Right lobe of liver (tissue), 4 donors: ENCODE measurements around the gene COL18A1.

Experiments used
- POLR2A ChIP-seq: fragments of 450-650 bp; IDR thresholded peaks from one replicate; pipeline ENCODE4 v1.6.1; 2017; ENCODE audit warnings: antibody characterized with exemption, mild to moderate bottlenecking
- TF ChIP-seq, protein P1 (sequence below), 4 donors: fragments of 200-600 bp in 3 of 4; fragments of 450-650 bp in 1 of 4; IDR thresholded peaks; one replicate each; pipeline versions ENCODE4 v1.5.1 to v1.8.0; 2016 to 2022; ENCODE audit warnings: antibody characterized with exemption in 4 of 4, mild to moderate bottlenecking in 2 of 4
- donor health status: DM: no; HTN: no; CAD: no.
- donor health status: DM: no; HTN: no; CAD: no.
- donor health status: DM: no; HTN: yes; CAD: no.

DNA sequence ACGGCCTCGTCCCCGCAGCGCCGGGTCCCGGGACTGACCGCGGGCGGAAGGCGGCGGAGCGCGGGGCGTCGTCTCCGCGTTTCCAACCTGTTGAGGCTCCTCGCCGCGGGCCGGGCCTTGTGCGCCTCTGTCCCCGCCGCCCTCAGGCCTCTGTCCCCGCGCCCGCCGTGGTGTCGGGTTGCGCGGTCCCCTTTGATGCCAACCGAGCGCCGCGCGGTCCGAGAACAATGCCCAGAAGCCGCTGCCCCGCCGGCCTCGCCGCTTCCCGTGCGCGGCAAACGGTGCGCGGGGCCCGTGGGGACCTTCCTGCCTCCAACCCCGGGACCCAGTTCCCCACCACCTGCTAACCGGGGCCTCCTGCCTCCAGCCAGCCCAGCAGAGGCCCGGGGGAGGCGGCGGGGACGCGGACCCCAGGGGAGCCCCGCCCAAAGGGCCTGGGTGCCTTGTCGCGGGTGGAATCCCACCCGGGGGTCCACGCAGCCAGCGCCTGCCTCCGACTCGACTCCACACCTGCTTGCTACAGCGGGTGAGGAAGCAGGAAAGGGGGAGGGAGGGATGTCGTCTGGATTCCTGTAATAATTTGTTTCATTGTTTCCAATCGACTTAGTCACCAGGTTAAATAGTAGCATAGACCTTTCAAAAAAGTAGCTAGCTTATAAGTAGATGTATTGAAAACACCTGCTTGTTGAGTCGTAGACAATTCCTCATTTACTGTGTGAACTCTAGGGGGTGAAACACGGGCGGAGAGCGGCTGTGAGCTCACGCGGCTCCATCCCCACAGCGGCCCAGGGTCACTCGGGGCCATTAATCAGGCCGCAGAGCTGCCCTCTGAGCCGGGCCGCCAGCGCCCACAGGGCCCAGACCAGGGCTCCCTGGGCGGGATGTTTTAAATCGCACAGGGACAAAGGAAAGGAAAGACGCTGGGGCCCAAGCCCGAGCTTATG is 1.1 kb downstream of the COL18A1 start:
- TF ChIP-seq, protein P1, sequence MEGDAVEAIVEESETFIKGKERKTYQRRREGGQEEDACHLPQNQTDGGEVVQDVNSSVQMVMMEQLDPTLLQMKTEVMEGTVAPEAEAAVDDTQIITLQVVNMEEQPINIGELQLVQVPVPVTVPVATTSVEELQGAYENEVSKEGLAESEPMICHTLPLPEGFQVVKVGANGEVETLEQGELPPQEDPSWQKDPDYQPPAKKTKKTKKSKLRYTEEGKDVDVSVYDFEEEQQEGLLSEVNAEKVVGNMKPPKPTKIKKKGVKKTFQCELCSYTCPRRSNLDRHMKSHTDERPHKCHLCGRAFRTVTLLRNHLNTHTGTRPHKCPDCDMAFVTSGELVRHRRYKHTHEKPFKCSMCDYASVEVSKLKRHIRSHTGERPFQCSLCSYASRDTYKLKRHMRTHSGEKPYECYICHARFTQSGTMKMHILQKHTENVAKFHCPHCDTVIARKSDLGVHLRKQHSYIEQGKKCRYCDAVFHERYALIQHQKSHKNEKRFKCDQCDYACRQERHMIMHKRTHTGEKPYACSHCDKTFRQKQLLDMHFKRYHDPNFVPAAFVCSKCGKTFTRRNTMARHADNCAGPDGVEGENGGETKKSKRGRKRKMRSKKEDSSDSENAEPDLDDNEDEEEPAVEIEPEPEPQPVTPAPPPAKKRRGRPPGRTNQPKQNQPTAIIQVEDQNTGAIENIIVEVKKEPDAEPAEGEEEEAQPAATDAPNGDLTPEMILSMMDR (IDR thresholded peaks at IDR 0.05) = no peak
- no peak for TF ChIP-seq POLR2A
